HFFc6 (cell line): ENCODE measurements around the gene CYLD. TPM values are rescaled to one million over a fixed set of nuclear protein-coding genes. Genes with fewer than 3 reads are reported as not detected.

ENCODE experiments used
- DNase-seq: peaks from one replicate; pipeline ENCODE4 v3.0.0-alpha.2; 2018
- H3K27ac Mint-ChIP-seq: 2 replicates; pipeline ENCODE4 v1.8.0; 2020; ENCODE audit warnings: mild to moderate bottlenecking, mixed read lengths
- H3K27me3 Mint-ChIP-seq: 2 replicates; pipeline ENCODE4 v1.8.0; 2021; ENCODE audit warnings: mild to moderate bottlenecking, moderate library complexity, mixed read lengths; ENCODE audit not compliant: insufficient read depth
- H3K36me3 Mint-ChIP-seq: 2 replicates; pipeline ENCODE4 v1.8.0; 2021; ENCODE audit warnings: low read depth, mixed read lengths
- H3K4me1 Mint-ChIP-seq: 2 replicates; pipeline ENCODE4 v1.8.0; 2020; ENCODE audit warnings: low read depth, mixed read lengths
- H3K4me3 Mint-ChIP-seq: 2 replicates; pipeline ENCODE4 v1.8.0; 2020; ENCODE audit warnings: mild to moderate bottlenecking, moderate library complexity, mixed read lengths
- H3K9me3 Mint-ChIP-seq: 2 replicates; pipeline ENCODE4 v1.8.0; 2020; ENCODE audit warnings: mild to moderate bottlenecking, mixed read lengths
- CTCF ChIP-seq: fragments of 200-600 bp; sonication (generic); IDR thresholded peaks from 2 replicates; pipeline ENCODE4 v1.5.0; 2021; ENCODE audit warnings: antibody characterized with exemption, mild to moderate bottlenecking
- total RNA-seq, 6 experiments: library from RNA; stranded (reverse); fragmentation: NEBNext Ultra II Directional; extraction: Animal tissue kit (Norgen Biotek cat#: 25700); gene quantifications; 2 replicates in 1 of 6; 3 replicates in 5 of 6; pipeline ENCODE4 v1.2.3, GENCODE V29; 2021

CYLD gene
- total RNA-seq, 6 experiments from 2014 or later, result 39.4 to 52.7 (median 43.4) TPM

- Mint-ChIP-seq H3K27me3 (no peaks in the 10 kb centered on the region), H3K9me3 (no peaks in the 10 kb centered on the region; the same call in 1 of the 2 replicates), H3K27ac (no peak overlapping the region), H3K4me3 (no peak overlapping the region), H3K36me3 (peaks cover 20% of the 10 kb centered on the region), H3K4me1 (no peaks in the 10 kb centered on the region)
- DNase-seq, result no peak
- TF ChIP-seq CTCF, result no peak
Observed at GRCh38 chr16:50789757-50790156, 47.9 kb downstream of the CYLD start.

DNA sequence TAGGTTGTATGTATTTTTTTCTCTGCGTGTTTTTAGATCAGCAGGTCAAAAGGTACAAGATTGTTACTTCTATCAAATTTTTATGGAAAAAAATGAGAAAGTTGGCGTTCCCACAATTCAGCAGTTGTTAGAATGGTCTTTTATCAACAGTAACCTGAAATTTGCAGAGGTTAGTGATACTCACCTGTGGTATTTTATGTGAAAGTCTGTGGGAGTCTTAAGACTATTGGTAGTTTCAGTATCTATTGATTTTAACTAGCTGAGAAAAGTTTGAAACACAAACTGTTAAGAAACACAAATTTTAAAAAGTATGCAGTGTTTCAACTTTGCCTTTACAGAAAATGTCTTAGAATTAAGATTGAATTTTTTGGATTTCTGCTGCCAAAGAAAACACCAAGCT, 49.6 kb downstream of the CYLD start:
- H3K27me3 Mint-ChIP-seq, result no peaks in the 10 kb centered on the region

DNA sequence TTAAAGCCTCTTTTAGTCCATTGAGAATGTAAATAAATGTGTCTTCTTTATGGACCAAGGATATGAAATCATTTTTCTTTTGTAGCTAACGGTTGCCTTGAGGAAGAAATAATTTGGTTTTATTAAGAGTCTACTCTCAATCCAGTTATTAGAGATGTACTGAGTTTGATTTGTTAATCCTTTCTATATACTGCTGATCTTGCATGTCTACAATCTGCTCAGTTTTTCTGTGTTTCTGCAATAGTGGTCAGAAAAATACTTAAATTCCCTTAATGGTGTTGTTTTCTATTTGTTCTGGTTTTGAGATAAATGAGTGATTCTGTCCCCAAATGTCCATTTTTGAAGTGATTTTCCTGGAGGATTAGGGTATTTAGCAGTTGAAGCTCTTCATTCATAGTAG, 54.9 kb downstream of the CYLD start:
- H3K4me3 Mint-ChIP-seq, result no peak overlapping the region
- no peak overlapping the region for H3K27ac Mint-ChIP-seq
- no peaks in the 10 kb centered on the region for H3K36me3 Mint-ChIP-seq
- peaks cover 14% of the 10 kb centered on the region for H3K4me1 Mint-ChIP-seq
- H3K9me3 Mint-ChIP-seq, result no peaks in the 10 kb centered on the region
- TF ChIP-seq CTCF, result no peak
- DNase-seq, result no peak
- no peaks in the 10 kb centered on the region for H3K27me3 Mint-ChIP-seq

More for the DNA sequence above, 49.6 kb downstream of the CYLD start:
- TF ChIP-seq CTCF, result no peak
- Mint-ChIP-seq H3K27ac (no peak overlapping the region), H3K36me3 (peaks cover 16% of the 10 kb centered on the region), H3K4me1 (no peaks in the 10 kb centered on the region), H3K9me3 (no peaks in the 10 kb centered on the region; the same call in 1 of the 2 replicates), H3K4me3 (no peak overlapping the region)
- no peak for DNase-seq

DNA sequence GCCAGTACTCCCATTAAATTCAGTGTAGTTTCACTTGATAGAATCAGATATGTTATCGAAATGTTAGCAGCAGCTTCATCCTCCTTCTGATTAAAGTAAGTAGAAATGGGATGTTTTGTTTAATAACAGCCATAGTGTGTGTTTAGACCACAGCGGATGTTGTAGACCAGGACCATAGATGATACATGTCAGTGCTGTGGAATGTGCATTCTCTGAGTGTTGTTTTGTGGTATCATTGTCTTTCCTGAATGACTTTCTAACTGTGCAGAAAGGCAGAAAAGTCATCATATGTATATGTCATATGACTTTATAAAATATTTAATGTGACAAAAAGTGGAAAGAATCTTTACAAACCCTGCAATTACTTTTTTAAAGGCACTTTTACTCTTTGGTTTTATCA, 55.6 kb downstream of the CYLD start:
- TF ChIP-seq CTCF, result no peak
- H3K9me3 Mint-ChIP-seq, result no peaks in the 10 kb centered on the region
- H3K27ac Mint-ChIP-seq, result peak overlapping the region; percentile 47
- no peaks in the 10 kb centered on the region for H3K36me3 Mint-ChIP-seq
- no peaks in the 10 kb centered on the region for H3K27me3 Mint-ChIP-seq
- peaks cover 14% of the 10 kb centered on the region for H3K4me1 Mint-ChIP-seq
- H3K4me3 Mint-ChIP-seq, result no peak overlapping the region
- DNase-seq, result peak; percentile 10

- Mint-ChIP-seq H3K4me1 (peaks cover 14% of the 10 kb centered on the region), H3K27me3 (no peaks in the 10 kb centered on the region; the same call in 1 of the 2 replicates), H3K27ac (no peak overlapping the region), H3K4me3 (no peak overlapping the region), H3K9me3 (no peaks in the 10 kb centered on the region), H3K36me3 (no peaks in the 10 kb centered on the region)
- no peak for DNase-seq
- no peak for TF ChIP-seq CTCF
Observed at GRCh38 chr16:50800074-50800473, 58.2 kb downstream of the CYLD start.

GRCh38 chr16:50801036-50801435, 59.1 kb downstream of the CYLD start:
- no peak for DNase-seq
- H3K27me3 Mint-ChIP-seq, result no peaks in the 10 kb centered on the region; the same call in 1 of the 2 replicates
- peaks cover 18% of the 10 kb centered on the region for H3K4me1 Mint-ChIP-seq
- no peak overlapping the region for H3K4me3 Mint-ChIP-seq
- H3K36me3 Mint-ChIP-seq, result no peaks in the 10 kb centered on the region
- H3K27ac Mint-ChIP-seq, result no peak overlapping the region
- TF ChIP-seq CTCF, result no peak
- H3K9me3 Mint-ChIP-seq, result no peaks in the 10 kb centered on the region
